Ureter (tissue), 1 donor: Measurements from ENCODE around the gene JARID2. TPM values are rescaled to one million over a fixed set of nuclear protein-coding genes. Genes with fewer than 3 reads are reported as not detected.

Experiments
- DNase-seq: peaks from one replicate; pipeline ENCODE4 v3.0.0-alpha.2; 2020; ENCODE audit warnings: low spot score
- total RNA-seq: library from RNA; stranded (reverse); gene quantifications from one replicate; pipeline ENCODE4 v1.2.4, GENCODE V29; 2023
- donor health status: DM: yes; HTN: yes; CAD: no.

The JARID2 gene
- total RNA-seq, 1 donor from 2014 or later = 17.5 TPM

DNA sequence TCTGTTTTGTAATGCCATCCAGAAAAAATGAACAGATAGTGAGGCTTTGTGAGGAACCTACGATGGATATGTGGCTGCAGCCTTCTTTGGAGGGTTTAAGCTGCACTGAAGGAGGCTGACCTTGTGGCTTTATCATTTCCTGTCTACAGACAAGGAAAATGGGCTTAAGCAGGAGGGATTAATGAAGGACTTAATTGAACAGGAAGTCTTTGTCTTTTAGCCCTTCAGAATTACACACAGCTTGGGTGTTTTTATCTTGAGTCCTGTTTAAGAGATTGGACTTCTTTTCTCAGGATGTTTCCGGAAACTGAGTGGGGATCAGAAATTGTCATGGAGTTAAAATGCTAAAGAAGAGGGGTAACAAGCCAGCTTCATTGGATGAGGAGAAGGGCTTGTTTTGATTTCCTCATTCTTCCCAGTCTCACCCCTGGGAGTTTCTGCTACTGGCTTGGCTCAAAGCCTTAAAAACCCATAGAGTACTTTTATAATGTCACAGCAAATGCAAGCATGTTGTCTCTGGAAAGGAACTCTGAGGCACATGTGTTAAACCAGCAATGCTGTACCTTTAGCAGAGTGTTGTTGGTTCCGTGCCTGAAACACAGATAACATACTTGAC, 193.6 kb downstream of the JARID2 start:
- no peak for DNase-seq

DNA sequence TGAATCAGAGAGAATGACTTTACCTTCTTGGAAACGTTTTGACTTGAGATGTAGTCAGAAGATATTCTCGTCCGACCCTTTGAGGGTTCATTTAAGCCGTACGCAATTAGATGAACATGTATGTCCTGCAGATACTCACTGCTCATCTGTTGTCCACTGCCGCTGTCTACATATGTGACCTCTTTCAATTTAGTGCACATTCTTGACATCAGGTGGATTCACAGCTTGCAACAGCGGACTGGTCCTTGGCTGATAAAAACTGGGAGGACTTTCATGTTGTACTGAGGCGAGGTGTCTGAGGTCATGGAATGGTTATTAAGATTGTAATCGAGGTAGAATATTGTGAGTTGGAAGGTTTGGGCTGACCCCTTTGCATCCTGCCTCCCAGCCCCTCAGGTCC, 194.2 kb downstream of the JARID2 start:
- no peak for DNase-seq

DNA sequence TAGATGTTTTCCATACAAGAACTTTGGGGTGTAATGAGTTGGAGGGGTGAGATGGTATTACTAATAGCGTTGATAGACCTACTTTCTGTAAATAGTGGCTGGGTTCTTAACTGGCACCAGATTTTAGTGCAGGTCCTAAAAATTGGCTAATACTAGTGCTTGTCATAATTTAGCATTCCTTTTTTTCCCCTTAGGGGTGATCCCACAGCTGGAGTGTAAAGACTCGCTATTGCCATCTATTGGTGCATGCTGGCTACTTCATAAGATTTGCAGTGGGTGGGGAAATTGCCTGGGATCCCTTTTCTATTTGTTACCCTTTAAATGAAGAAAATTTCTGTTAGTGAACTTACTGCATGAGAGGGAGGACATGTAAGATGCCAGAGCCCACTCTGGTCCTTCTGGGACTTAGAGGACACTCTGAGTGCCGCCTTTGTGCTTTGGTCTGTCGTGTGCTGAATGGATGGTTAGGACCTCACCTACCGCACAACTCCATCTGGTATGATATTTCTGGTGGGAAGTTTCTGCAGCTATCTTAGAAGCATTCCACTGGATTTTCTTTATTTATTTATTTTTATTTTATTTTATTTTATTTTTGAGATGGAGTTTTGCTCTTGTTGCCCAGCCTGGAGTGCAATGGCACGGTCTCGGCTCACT, 195.5 kb downstream of the JARID2 start:
- no peak for DNase-seq

DNA sequence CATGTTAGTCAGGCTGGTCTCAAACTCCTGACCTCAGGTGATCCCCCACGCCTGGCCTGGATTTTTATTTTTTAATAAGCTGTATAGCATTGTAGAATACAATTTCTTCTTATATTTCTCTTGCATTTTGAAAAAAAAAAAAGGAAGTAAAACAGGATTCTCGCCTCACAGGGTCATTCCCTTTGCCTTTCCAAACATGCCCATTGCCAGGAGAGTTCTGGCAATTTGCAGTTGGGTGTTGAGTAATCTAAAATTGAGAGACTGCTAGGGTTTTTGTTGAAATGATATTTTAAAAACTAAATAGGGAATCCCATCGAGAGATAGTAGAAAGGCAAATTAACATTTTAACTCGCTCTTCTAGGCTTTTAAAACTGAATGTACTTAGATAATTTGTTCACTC, 196.1 kb downstream of the JARID2 start:
- no peak for DNase-seq

DNA sequence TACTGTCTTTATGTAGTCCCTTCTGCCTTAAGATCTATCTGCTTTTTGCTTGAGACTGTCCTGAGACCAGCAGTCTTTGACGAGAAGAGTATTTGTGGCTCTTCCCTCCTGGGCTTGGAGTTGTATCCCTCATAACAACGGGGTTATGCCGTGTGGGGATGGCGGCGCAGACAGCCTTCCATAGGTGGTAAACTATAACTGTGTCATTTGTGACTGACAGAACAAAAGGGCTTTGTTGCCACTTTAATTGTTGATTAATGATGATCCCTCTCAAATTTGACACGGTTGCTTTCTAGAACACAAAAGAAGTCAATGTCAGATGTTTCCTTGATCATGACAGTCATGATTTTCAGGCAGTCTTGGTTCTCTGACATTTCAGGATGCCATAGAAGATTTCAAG, 196.6 kb downstream of the JARID2 start:
- no peak for DNase-seq

DNA sequence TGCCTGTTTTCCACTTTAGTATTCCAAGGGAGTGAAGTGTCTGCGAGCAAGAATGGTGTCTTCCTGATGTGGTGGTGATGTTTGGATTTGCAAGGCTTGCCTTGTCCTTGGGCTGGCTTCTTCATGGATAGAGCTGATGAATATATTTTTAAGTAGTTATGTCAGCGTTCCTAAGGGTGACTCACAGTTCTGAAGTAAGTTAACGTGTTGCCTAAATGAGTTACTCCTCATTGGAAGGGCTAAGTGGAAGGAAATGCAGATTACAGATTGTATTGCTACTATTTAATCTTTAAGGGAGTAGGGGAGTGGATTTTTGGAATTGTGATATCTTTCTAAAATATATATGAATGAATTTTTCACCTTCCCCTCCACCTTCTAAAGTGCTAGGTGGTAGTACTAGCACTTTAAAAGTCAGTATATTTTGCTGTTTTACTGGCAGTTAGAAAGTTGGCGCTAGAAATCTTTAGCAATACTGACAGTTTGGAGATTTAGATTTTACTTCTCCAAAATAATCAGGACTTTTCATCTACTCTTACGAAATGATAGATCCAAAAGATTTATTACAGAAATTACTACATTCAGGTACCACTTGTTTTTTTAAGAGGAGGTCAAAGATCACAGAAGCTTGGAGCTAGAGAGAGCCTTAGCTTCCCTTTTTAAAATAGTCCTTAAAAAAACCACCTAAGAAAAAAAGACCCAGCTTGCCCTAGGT, 197.4 kb downstream of the JARID2 start:
- DNase-seq = no peak

DNA sequence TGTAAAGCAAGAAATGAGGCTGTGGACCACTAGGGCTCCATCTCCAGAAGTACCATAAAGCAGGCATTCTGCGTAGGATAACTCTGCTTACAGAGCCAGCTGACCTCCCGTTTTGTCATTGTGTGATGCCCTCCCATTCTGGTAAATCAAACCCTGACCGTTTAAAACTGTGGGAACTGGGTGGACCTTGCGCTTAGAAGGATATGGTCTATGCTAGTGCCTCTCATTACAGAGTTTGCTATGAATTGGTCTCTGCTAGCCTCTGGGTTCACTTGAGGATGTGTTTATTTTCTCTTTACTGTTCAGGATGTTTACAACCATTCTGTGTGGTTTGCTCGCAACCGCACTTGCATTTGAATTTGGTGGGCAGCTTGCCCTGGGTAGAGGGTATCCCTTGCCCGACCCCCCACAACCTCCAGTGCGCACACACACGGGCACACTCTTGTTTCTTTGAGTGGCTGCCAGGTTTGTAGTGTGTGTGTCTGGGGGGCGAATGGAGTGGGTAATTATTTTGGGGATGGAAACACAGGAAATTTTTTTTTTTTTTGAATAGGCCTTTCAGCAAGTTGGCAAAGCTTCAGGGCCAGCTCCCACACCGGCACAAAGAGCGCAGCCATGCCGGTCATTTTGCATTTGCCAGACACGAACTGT, 198.3 kb downstream of the JARID2 start:
- DNase-seq = no peak

DNA sequence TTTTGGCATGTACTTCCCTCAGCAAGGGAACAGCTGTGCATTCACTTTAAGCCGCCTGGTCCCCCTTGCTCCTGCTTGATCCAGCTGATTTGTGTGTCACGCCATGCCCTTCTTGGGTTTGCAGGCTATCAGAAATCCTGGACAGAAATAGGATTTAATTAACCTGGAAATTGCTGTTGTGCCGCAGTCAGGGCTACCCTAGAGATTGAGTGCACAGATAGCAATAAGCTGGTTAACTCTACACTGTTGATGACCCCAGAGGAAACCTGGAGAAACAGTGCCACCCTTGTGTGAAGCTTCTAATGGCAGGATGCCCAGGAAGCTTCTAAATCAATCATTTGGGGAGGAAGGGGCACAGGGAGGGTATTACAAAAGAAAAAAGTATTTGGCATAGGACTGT, 199.0 kb downstream of the JARID2 start:
- no peak for DNase-seq

DNA sequence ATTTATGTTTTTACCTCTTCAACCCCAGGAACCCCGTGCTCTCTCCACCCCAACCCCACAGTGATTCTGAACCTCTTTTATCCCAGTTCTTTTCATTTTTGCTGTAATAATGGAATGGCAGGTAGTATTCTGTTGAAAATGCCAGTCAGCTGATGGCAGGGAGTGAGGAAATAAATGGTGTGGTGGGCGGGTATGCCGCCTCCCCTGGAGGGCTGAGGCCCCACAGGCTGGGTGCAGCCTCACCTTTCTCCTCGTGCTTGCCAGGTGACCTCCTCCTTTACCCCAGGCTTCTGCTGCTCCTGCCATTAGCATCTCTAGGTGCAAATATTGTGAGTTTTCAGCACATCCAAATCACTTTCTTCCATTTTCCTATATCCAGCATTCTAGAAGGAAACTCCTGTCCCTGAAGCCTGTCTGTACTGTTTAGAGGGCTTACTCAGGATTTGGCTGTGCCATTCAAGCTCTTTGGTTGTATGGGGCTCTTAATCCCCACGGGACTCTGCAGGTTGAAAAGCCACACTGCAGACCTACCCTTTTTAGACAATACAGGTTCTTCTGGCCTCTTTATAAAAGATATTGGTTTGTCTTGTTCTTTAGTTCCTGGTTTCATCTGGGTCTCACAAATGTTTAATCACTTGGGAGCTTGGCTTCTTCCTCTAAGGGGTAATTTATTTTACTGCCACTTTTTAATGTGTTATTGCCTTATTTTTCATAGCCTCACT, 201.8 kb downstream of the JARID2 start:
- no peak for DNase-seq

DNA sequence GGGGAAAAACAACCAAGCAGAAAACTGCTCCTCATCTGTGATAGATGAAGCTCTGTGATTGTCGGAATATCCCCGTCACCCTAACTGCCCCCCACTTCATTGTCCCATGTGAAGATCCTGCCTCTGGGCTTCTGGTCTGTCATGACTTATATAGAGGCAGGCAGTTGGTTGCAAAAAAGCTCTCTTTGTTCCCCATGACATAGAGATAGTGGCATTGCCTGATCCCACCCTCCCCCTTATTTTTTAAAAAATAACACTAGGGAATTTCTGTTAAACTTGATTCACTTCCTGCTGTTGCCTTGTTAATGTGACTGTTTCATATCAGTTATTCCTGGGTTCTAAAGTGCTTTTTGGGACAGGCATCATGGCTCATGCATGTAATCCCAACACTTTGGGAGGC, 203.1 kb downstream of the JARID2 start:
- no peak for DNase-seq

DNA sequence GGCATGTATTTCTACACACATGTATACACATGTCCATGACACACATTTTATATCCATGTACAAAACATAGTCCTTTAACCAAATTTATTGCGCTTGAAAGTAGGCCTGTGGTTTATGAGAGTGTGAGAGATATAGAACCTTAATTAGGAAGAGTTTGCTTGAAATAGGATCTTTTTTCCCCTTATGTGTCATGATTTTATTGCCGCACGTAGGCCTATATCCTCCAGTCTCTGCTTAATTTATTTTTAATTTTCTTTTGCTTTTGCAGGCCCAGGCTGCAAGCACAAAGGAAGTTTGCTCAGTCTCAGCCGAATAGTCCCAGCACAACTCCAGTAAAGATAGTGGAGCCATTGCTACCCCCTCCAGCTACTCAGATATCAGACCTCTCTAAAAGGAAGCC, 205.9 kb downstream of the JARID2 start:
- no peak for DNase-seq

DNA sequence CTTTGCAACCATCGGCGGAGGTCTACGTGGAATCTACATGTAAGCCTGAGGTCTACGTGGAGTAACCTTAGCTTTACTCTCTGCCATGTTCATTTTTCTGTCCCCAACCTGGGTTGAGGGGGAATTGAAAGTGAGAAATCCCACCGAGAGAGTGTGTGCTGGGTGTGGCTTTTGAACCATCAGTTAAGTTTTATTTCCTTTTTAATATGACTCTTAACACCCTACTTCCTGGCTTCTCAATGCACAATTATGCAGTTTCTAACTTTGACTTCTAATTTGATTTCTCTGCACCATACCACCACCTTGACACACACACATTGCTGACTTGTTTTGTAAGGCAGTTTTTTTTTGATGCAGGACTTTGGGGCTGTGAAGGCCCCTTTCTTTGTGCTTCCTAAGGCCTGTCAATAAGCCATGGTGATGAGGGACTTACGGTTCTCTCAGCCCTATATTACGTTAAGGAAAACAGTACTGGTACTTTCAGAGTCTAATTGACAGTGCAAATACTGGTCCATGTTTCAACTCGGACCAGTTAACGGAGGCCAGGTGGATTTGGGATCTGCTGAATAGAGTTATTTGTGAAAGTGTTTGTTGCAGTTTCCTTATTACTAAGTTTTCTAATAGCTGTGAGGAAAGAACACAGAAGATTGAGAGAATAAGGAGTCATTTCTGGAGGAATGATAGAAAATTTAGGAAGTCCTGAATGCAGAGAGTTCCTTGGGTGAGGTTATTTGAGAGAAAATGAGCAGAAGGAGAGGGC, 206.5 kb downstream of the JARID2 start:
- no peak for DNase-seq

DNA sequence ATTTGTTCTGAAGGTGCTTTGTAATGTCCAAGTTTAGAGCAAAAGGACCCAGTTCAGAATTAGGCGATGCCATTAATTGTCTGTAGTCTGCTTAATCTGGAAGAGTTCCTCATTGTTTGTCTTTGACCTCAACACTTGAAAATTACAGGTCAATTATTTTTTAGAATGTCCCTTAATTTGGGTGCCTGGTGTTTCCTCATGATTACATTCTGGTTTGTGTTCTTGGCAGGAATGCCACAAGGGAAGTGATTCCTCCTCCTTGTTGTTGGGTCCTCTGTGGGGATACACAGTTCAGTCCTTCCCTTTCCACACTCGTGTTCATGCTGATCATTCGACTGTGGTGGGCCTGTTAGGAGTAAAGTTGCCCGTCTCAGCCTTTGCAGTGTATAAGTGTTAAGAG, 207.3 kb downstream of the JARID2 start:
- DNase-seq = no peak

DNA sequence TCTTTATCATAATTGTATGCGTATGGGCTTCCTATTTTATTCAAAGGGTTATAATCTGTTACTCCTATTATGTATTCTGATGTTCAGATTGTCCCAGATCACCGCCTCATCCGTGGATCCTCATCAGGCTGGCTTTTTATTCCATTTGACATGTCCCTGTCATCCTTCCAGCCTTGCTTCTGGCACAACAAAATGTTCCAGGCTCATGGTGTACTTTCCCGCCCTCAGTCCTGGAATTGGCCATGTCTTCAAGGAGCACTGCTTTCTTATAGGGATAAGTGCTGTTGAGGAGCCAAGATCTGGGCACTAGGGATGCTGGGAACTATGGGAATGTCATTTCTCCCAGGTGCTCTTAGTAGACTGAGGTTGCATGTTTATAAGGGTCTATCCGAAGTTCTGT, 207.8 kb downstream of the JARID2 start:
- DNase-seq = no peak

DNA sequence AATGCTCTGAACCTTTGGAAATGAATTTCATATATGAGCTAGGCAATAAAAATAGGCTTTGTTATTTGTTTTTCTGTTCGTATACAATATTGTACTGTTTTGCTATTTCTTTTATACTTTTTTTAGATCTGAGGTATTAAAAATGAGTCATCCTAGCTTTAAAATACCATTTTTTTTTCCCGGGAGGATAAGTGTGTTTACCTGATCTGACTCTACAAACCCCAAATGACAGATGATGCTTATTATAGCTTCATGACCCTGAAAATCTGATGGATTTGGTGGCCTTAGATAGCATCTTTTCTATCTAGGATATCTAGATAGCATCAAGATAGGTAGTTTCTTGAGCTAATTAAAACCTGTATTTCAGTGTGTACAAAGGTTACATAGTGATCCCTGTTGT, 210.6 kb downstream of the JARID2 start:
- DNase-seq = no peak

DNA sequence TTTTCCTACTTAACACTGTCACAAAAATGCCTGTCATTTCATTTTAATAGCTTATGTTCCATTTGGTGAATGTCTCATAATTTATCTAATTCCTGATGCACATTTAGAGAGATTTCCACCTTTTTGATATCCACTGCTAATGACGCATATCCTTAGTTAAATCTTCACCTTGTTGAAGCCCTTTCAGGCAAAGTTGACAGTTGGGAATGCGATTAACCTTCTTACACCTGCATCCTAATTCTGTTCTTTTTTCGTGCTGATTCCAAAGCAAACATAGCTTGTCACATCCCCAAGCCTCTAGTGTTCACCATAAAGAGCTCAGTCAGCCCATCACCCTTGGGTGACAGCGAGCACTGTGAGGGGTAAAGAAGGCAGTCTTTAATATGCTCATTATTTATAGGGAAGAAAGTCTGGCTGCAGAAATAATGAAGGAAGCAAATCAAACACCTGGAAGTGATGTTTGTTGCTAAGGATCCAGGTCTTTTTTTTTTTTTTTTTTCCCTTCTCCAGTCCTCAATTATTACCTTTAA, 211.3 kb downstream of the JARID2 start:
- no peak for DNase-seq

DNA sequence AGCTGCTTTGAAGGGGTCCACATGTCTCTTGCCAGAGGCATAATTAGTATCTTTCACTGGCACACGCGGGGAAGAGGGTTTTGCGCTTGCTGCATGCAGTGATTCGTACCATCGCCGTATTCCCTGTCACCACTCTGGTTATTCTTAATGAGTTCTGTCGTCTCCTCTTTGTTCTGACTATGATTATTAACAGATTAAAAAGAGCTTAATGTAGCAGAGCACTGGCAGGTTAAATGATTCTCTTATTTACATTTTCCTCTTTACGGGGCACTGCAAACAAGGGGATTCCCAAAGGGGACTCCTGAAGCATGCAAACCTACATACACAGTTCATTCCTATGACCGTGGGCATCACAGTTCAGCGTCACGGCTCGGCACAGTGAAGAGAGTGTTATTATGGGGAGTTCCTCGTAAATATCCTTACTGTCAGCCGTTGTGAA, 212.2 kb downstream of the JARID2 start:
- DNase-seq = no peak

DNA sequence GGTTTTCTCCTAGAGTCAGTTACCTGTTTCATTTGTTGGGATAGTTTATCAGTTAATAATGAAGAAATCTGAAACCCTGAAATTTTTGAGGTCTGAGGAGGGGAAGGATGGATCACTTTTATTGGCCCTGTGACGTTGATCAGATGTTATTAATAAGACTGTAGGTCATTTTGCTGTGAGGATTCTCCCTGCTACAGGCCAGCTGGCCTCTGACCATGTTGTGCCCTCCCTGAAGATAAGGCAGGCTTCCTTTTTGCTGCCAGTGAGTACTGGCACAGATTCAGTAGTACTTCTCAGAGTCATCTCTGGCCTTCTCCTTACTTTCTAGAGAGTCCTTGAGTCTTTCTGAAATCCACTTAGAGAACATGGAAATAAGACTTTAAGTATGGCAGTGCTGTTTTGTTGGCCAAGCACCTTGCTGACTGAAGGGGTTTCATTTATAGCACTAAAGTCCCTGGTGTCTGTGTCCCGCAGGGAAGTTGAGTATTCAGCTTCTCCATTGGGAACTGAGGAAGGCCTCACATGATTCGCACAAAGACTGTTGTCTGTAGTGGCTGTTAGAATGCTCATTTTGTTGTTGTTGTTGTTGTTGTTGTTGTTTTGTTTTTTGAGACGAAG, 214.3 kb downstream of the JARID2 start:
- no peak for DNase-seq

DNA sequence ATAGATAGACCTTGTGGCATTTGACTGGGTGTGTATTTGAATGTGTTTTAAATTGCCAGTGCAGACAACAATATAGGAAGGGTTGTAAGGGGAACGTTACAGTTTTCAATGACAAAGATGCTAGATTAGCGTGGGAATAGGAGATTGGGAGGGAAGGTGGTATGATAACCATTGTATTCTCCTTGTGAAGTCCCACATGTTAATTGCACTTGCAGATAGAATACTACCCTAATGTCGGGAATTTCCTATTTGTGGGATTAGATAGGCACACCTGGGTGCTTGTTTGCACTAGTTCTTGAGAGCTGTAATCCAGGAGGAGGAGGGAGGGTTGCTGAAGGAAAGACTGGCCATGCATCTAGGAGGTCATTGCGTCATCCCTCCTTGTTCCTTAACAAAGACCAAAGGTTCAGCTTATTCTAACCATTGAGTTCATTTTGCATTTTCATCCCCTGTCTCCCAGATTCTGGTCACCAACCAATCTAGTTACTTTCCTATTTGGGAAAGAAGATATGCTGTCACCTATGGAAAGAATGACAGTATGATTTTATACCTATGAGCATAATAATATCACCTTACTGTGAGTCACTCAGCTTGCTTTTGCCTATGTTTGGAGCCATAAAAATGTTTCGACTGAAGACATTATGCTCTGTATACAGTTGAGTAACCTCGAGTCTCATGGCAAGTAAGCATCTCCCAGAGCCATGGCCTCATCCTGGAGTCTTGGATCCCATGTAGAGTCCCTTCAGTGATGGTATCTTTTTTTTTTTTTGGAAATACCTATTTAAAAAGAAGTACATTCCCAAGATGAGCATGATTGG, 215.5 kb downstream of the JARID2 start:
- DNase-seq = no peak

DNA sequence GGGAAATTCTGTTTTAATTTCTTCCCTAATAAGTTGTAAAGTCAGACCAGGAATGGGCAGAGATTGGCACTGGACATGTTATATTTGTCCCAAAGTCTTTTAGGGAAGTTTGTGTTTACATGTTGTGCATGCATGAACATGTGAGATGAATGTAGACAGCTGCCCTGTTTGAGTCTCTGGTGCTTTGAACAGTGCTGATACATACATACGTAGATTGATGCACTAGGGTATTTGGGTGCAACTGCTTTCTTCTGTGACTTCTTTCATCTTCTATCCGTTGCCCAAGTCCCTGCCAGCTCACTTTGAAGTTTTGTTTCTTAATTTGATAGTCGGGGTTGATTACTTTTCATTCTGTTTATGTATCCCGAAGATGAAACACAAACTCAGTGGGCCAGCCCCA, 216.4 kb downstream of the JARID2 start:
- DNase-seq = no peak
